GM18507 (cell line): ENCODE results near the gene ATP2B2.

Source experiments
- DNase-seq: peaks from one replicate; pipeline ENCODE4 v3.0.0; 2011; ENCODE audit warnings: low read depth; ENCODE audit not compliant: insufficient read length; ENCODE audit errors: extremely low spot score
- FAIRE-seq: peaks from 2 replicates; lab custom pipeline; 2011; peaks lifted over from hg19 to GRCh38; lab: Jason Lieb, UNC

The ATP2B2 gene

DNA sequence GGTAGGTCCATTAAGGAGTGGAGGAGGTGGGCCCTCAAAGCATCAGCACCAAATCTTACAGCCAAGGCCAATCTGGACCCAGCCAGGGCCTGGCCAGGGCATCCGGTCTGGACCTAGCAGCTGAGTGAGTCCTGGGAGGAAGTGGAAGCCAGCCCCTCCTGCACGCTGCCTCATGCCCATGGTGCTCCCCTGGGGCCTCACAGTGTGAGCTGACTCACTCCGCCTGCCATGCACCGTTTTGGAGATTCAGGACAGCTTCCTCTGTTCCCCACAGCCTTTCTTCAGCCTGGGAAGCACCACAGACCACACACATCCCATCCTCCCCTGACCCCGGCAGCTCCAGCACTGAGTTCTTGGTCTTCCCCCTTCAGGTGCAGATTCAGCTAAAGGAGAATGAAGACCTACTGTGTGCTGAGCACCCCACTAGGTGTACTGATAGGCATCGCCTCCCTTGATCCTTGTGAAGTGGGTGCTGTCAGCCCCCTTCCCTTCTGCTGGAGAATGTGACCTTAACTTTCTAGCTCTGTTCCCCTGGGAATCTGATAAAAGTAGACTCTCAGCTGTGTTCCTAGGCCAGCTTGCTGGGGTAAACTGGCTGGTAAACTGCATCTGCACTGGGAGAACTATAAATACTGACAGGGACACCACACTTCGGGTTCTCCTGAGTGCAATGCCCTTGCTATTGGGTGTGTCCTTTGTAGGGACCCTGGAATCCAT, 147.6 kb downstream of the ATP2B2 start:
- FAIRE-seq: peak; percentile 36
- no peak for DNase-seq

DNA sequence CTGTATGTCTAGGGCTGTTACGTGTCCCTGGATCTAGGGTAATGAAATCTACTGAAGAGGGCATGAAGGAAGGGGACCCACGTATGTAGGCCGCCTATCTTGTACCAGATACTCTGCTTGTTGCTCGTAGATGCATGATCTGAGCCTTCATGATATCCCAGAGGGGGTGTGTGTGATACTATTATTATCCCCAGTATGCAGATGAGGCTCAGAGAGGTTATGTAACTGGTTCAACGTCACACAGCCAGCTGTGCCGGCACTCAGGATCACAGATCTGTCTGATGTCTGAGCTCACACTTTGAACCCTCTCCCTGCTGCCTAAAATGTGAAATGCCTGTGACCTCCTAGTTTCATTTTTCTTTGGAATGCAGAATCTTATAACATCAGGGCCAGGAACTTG, 148.3 kb downstream of the ATP2B2 start:
- FAIRE-seq (no peak), DNase-seq (no peak)

DNA sequence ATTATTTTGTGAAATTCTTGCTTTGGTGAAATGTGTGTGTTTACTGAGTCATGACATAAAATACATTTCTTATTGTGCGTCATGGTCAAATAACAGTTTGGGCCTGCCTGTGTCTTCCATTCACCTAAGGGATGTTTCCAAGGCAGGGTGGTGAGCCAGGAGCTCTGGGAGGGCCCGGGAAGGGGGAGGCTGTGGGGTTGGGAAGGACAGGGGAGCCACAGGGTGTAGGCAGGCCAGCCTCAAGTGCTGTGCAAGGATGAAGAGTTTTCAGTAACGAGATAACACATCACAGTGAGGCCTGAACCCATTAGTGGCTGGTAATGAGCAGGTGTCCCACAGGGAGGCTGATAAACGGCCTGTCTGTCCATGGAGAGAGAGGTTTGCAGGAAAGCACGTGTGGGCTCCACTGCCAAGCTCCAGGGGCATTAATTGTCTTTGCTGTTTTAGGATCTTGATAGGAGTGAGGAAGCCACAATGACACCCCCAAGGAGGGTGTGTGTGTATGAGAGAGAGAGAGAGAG, 148.9 kb downstream of the ATP2B2 start:
- no peak for FAIRE-seq
- DNase-seq: no peak

GRCh38 chr3:10354361-10355015, 150.9 kb downstream of the ATP2B2 start:
- FAIRE-seq: no peak

DNA sequence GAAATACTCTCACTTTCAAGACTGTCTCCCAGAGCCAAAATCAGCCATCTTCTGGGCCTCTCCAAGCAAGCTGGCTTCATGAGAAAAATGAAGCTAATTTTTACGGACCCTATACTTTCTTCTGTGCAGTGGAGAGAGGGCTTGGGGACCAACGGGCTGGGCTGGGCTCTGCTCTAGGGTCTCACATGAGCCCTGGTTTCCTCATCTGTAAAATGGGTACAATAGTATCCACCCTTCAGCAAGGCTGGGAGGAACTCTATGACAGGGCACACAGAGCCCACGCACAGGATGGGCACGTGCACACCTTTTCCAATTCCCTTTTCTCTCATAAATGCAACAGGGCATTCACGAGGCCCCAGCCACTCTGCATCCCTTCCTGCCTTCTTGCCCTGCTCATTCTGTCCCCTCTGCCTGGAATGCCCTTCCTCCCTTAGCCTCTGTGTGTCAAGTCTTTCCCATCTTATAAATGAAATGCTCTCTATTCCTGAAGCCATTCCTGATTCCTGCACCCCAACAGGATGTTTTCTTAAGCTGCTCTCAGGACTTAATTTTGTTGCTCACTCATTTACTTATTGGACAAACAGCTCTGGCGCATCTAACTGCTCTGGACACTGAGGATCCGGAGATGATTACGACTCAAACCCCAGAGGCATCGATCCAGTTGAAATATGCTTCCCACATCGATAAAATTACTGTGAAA, 151.6 kb downstream of the ATP2B2 start:
- no peak for DNase-seq
- no peak for FAIRE-seq

More at GRCh38 chr3:10354361-10355015, 150.9 kb downstream of the ATP2B2 start:
- DNase-seq: no peak

DNA sequence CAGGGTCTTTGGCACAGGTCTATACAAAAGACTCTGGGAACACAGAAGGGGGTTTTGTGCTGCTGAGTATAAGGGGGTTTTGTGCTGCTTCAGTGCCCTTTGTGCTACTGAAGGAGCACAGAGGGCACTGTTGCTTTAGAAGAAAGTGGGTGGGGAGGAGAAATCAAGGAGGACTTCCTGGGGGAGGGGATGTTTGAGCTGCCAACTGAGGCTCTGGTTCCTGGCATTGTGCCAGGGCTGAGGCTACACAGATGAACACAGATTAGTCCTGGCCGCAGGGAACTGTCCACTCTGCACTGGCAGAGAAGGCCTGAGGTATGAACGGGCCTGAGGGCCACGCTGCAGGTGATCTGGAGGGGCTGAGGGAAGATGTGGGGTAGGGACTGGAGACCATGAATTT, 152.2 kb downstream of the ATP2B2 start:
- DNase-seq (no peak), FAIRE-seq (no peak)

DNA sequence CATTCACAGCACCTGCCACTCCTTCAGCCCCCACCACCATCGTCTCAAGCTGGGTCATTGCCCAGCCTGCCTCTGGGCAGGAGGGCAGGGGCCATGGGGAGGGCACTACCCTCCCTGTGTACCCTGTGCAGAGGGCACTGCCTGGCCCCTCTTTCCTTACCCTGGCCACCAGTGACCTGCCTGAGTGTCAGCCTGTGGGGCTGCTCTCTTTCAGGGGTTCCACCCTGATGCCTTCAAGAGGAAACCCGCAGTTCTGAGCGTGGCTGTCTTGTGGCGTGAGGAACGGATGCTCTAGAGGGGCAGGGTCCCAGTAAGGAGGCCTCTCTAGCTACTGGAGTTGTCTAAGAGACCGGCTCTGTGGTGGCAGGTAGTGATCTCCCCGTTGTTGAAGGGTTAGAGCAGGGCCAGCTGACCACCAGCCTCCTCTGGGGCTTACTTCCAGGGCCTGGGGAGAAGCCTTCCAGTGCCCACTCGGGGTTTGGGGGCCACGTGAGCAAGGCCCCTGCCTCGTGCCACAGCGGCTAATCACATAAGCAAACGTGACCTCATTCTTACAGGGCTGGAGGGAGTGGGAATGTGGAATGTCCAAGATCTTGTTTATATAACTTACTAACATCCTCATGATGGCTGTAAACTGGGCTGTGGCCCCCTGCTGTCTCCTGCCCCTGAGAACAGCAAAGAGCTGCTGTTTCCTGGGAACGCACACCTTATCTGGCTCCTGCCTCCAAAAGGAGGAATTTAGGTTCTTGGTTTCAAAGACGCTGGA, 153.1 kb downstream of the ATP2B2 start:
- DNase-seq: no peak
- FAIRE-seq: no peak

DNA sequence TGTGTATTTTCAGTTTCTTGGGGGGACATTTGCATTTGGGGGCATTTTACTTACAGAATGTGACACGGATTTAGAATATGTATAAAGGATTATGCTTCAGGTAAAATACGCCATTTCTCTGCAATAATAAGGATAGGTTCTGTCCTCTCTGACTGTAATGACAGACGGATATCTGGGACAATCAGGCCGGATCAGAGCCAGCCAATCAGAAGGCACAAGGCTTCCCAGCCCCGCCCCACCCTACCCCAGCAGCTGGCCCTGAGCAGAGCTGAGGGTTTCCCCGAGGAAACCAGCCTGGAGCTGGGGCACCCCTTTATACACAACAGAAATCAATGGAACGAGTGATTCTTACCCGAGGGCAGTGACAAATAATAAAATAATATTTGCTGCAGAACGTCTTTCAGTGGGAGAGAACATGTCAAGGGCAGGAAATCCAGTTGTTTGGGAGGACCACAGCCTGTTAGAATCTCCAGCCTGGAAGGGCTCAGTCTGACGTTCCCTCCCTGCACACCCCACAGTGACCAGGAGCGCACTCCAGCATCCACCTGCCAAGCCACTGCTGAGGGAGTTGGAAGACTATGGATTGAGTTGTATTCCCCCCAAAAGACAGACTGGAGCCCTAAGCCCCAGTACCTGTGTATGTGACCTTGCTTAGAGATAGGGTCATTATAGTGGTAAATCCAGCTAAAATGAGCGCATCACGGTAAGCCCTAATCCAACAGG, 154.2 kb downstream of the ATP2B2 start:
- DNase-seq (no peak), FAIRE-seq (no peak)

- no peak for FAIRE-seq
Measured at GRCh38 chr3:10350324-10350985, 154.9 kb downstream of the ATP2B2 start.

GRCh38 chr3:10349801-10350200, 155.6 kb downstream of the ATP2B2 start:
- no peak for FAIRE-seq
- DNase-seq: no peak

More at GRCh38 chr3:10350324-10350985, 154.9 kb downstream of the ATP2B2 start:
- no peak for DNase-seq

DNA sequence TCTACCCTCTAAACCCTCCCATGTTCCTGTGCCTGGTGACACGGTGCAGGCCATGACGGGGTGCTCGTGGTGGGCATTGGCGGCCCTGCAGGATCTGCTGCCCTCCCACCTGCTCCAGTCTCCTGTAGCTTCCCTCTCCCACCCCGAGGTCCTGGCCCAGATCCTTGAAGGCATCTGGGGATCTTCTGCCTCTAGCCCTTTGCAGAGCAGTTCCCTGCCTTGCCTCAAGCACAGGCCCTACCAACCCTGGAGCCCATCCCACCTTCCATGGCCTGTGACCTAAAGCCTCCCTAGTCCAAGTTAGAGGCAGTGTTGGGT, 157.0 kb downstream of the ATP2B2 start:
- DNase-seq: no peak
- FAIRE-seq: no peak

GRCh38 chr3:10347648-10348403, 157.6 kb downstream of the ATP2B2 start:
- DNase-seq (no peak), FAIRE-seq (no peak)

- DNase-seq (no peak), FAIRE-seq (no peak)
Measured at GRCh38 chr3:10345911-10346310, 159.5 kb downstream of the ATP2B2 start.

GRCh38 chr3:10344944-10345575, 160.3 kb downstream of the ATP2B2 start:
- no peak for FAIRE-seq
- no peak for DNase-seq

DNA sequence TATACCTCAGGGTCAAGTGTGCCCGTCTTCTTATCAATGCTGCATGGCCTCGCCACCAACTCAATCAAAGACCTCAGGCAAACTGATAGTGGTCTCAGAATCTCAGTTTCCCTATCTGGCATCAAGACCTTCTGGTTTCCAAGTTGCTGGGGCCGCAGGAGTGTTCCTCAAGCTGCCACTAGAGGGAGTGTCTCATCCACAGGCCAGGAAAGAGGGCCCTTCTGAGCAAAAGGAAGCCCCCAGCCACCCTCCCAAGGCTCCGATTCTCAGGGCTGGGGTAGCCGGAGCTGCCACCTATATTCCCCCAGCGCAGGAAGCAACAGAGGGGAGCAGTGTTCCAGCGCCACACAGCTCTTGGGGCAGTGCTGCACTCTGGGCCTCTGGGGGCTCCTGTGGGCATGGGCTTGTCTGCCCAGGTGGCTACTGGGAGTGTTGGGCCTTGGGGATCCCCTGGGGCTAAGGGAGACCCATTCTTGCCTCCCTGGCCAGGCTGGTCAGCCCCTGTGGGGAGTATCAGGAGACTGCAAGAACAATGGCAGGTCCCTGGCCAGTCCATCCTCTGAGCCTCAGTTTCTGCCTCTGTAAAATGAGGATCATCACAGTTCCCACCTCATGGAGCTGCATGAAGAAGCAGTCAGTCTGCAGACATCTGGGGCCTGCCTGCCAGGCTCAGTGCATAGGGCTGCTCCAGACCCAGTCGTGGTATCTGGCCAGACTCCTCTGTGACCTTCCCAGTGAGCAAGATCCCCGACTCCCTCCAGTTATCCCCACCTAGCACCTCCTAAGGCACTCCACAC, 161.0 kb downstream of the ATP2B2 start:
- FAIRE-seq (peak; percentile 71), DNase-seq (peak; percentile 45)

GRCh38 chr3:10343526-10343925, 161.9 kb downstream of the ATP2B2 start:
- FAIRE-seq: no peak
- no peak for DNase-seq

GRCh38 chr3:10342781-10343180, 162.6 kb downstream of the ATP2B2 start:
- no peak for DNase-seq
- FAIRE-seq: no peak
